RWPE2 (cell line): ENCODE measurements around the gene CAPS.

ENCODE experiments used
- ATAC-seq: fragments of 200-7000 bp; cut with Tn5 transposase; 3 replicates; pipeline ENCODE4 v1.9.1; 2021; ENCODE audit warnings: low read depth
- DNase-seq: peaks from one replicate; pipeline ENCODE4 v3.0.0-alpha.2; 2020; ENCODE audit warnings: low spot score
- H3K27ac ChIP-seq: fragments of 450-650 bp; 2 replicates; pipeline ENCODE4 v1.5.1; 2017; ENCODE audit warnings: mild to moderate bottlenecking; ENCODE audit not compliant: poor library complexity, severe bottlenecking
- H3K27me3 ChIP-seq: fragments of 250-450 bp; sonication (Bioruptor Pico); 2 replicates; pipeline ENCODE4 v1.5.1; 2021; ENCODE audit warnings: mild to moderate bottlenecking, moderate library complexity; ENCODE audit not compliant: insufficient read depth, poor library complexity, severe bottlenecking
- H3K36me3 ChIP-seq: fragments of 250-450 bp; sonication (Bioruptor Pico); 2 replicates; pipeline ENCODE4 v1.5.1; 2020; ENCODE audit warnings: low read depth, mild to moderate bottlenecking, moderate library complexity
- H3K4me1 ChIP-seq: fragments of 250-450 bp; sonication (Bioruptor Pico); 2 replicates; pipeline ENCODE4 v1.5.1; 2021; ENCODE audit warnings: mild to moderate bottlenecking, moderate library complexity; ENCODE audit not compliant: insufficient read depth, poor library complexity, severe bottlenecking
- H3K4me3 ChIP-seq: fragments of 250-450 bp; sonication (Bioruptor Pico); 2 replicates; pipeline ENCODE4 v1.5.1; 2021; ENCODE audit warnings: mild to moderate bottlenecking, moderate library complexity; ENCODE audit not compliant: severe bottlenecking
- H3K9me3 ChIP-seq: fragments of 250-450 bp; sonication (Bioruptor Pico); 2 replicates; pipeline ENCODE4 v1.5.1; 2021; ENCODE audit warnings: mild to moderate bottlenecking, moderate library complexity; ENCODE audit not compliant: severe bottlenecking
- TF ChIP-seq, protein P1 (sequence below): fragments of 450-650 bp; IDR thresholded peaks from one replicate; pipeline ENCODE4 v1.5.1; 2017; ENCODE audit warnings: mild to moderate bottlenecking, moderate library complexity; ENCODE audit not compliant: poor library complexity, severe bottlenecking

CAPS gene

DNA sequence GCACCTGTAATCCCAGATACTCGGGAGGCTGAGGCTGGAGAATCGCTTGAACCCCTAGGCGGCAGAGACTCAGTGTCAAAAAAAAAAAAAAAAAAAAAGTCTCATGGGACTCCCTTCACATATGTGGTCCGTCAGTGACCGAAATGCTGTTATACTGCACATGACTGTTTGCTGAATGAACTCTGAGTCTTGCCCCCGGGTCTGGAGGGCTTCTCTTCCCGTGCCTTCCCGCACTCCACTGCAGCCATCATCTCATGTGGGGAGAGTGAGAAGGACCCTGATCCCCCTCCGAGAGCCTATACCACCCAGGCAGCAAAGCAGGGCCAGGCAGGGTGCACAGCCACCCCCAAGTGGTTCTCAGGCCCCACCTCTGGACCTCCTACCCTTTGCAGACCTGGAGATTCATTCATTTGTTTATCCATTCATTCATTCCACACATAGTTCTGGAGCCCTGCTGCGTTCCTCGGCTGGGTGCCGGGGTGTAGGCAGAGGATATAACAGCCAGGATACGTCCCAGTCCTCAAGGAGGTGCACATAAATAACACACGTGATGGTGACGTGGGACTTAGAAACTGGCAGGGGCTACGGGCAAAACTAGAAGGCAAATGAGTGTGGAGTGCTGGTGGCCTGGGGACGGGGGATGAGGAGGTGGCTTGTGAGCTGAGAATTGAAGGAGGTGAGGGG, 24.6 kb upstream of the CAPS start:
- H3K27me3 ChIP-seq: no peaks in the 10 kb centered on the region
- ATAC-seq (no peak), DNase-seq (no peak)
- H3K27ac ChIP-seq: no peak overlapping the region
- TF ChIP-seq, protein P1, sequence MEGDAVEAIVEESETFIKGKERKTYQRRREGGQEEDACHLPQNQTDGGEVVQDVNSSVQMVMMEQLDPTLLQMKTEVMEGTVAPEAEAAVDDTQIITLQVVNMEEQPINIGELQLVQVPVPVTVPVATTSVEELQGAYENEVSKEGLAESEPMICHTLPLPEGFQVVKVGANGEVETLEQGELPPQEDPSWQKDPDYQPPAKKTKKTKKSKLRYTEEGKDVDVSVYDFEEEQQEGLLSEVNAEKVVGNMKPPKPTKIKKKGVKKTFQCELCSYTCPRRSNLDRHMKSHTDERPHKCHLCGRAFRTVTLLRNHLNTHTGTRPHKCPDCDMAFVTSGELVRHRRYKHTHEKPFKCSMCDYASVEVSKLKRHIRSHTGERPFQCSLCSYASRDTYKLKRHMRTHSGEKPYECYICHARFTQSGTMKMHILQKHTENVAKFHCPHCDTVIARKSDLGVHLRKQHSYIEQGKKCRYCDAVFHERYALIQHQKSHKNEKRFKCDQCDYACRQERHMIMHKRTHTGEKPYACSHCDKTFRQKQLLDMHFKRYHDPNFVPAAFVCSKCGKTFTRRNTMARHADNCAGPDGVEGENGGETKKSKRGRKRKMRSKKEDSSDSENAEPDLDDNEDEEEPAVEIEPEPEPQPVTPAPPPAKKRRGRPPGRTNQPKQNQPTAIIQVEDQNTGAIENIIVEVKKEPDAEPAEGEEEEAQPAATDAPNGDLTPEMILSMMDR: no peak
- H3K4me1 ChIP-seq: no peaks in the 10 kb centered on the region
- H3K9me3 ChIP-seq: peaks cover 2% of the 10 kb centered on the region
- no peaks in the 10 kb centered on the region for H3K36me3 ChIP-seq
- H3K4me3 ChIP-seq: no peak overlapping the region

DNA sequence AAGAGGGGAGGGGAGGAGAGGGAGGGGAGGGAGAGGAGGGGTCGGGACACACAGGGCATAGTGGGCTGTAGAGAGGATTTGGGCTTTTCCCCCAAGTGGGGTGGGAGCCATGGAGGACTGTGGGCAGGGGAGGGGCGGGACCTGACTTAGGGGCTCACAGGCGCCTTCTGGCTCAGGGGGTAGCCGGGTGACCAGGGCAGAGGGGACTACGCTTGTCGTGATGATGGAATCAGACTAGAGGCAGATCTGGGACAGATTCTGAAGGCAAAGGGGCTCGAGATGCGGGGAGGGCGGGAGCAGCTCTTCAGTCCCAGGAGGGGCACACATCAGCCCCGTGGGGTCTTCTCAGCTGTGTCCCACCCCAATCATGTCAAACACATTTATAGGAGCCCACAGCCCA, 24.0 kb upstream of the CAPS start:
- Histone ChIP-seq H3K4me3 (no peak overlapping the region), H3K27ac (no peak overlapping the region), H3K9me3 (peaks cover 2% of the 10 kb centered on the region), H3K36me3 (no peaks in the 10 kb centered on the region), H3K4me1 (no peaks in the 10 kb centered on the region), H3K27me3 (no peaks in the 10 kb centered on the region)
- DNase-seq (no peak), ATAC-seq (no peak)
- TF ChIP-seq, protein P1: no peak

DNA sequence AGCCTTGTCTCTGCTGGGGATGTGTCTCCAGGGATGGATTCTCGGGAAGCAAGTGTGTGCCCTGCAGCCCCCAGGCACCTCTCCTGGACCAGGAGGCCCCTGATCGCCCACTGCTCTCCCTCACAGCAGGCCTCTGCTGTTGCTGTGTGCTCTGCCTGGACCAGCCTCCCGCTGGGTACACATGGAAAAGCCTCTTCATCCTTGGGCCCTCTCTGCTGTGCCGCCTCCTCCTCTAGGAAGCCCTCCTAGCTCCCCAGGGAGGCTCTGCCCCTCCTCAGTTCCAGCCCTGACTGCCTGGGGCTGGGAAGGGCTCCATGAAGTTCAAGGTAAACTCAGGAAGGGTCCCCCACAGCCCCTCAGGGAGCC, 22.5 kb upstream of the CAPS start:
- Histone ChIP-seq H3K4me3 (no peak overlapping the region), H3K4me1 (no peaks in the 10 kb centered on the region), H3K27me3 (no peaks in the 10 kb centered on the region), H3K27ac (no peak overlapping the region), H3K9me3 (peaks cover 2% of the 10 kb centered on the region), H3K36me3 (peaks cover 5% of the 10 kb centered on the region; the same call in 1 of the 2 replicates)
- TF ChIP-seq, protein P1: no peak
- ATAC-seq (peak; percentile 11; the same call in 1 of the 3 replicates), DNase-seq (no peak)

DNA sequence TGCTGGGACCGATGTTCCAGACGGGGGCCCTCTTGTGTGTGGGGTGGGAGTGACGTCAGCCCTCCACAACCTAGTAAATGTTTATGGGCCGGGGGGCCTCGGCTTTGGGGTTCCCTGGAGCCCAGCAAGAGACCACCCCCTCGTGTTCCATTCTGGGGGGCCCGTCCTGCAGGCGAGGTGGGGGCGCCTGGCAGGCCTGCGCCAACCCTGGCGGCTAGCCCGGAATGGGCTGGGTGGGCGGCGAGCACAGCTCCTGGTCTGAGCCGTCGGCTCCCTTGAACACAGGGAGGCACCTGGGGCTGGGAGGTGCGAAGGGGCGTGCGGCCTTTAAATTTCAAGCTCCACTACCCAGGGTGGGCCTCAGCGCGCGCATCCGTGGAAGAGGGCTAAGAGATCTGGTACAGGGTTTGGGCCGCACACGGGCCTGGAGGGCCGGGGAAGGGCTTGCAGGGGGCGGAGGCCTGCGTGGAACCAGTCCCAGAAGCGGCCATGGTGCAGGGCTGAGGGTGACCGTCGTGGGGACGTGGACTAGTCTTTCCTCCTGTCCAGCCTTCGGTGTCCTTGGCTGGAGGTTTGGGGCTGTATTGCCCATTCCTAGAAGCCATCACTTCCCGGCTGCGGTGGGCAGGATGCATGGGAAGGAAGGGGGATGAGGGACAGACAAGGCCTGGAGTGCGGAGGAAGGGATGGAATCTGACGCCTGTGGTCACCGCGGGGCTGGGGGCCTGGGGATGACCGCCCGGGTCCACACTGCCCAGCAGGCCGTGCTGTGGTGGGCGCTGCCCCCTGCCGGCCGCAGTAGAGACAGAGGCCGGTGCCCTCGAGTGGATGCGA, 21.9 kb upstream of the CAPS start:
- DNase-seq: no peak
- Histone ChIP-seq H3K36me3 (peaks cover 5% of the 10 kb centered on the region; the same call in 1 of the 2 replicates), H3K27ac (no peak overlapping the region), H3K27me3 (no peaks in the 10 kb centered on the region), H3K4me3 (no peak overlapping the region), H3K4me1 (no peaks in the 10 kb centered on the region), H3K9me3 (peaks cover 2% of the 10 kb centered on the region)
- TF ChIP-seq, protein P1: peak; percentile 40
- ATAC-seq: peak; percentile 35; the same call in 2 of the 3 replicates
